GM12878 (cell line): ENCODE measurements around the gene NAALAD2.
"Not testable (repeated sequence)": the region's sequence is repeated elsewhere in the genome, so short reads cannot be mapped to it uniquely, and the experiment has no call there.

Experiments used
- ATF7 ChIP-seq: fragments of 450-650 bp; IDR thresholded peaks from 2 replicates; pipeline ENCODE4 v1.6.1; 2016; ENCODE audit warnings: low read depth, mild to moderate bottlenecking
- EP300 ChIP-seq, 2 experiments: fragments of 150-350 bp in 1 of 2; IDR thresholded peaks; 2 replicates each; pipeline ENCODE4 v1.6.1; 2011 to 2012; ENCODE audit warnings: low read depth in 2 of 2, low read length in 2 of 2, borderline replicate concordance in 1 of 2, improper control_type of control experiment in 1 of 2, inconsistent platforms in 1 of 2; ENCODE audit not compliant: control insufficient read depth in 1 of 2
- ZSCAN29 ChIP-seq: fragments of 450-650 bp; IDR thresholded peaks from 2 replicates; pipeline ENCODE4 v1.6.1; 2017; ENCODE audit warnings: mild to moderate bottlenecking, moderate library complexity

DNA sequence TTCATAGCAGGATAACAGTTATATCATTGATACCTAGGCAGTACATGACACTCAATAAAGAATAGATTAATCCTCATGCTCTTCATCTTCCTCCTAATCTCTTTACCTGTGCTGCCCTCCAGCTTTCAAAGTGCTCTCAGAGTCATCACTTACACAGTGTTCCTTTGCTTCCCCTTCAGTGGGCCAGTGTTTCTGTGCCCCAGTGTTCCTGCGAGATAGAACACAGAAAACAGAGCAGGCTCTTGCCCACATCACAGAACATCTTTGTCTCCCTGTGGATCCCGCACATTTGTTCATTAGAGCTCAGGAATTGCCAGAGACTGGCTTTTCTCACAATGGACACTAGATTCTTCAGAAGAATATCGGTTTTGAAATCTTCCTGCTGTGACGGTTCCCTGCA is 36.2 kb upstream of the NAALAD2 start:
- not testable (repeated sequence) for TF ChIP-seq ZSCAN29; ATF7; EP300 (IDR thresholded peaks at IDR 0.05; ENCODE audit: borderline replicate concordance in 1 of 2, control insufficient read depth in 1 of 2, low read depth in 2 of 2, low read length in 2 of 2)
